Measurements from ENCODE around the gene RAVER1.
"Not testable (repeated sequence)": the region's sequence is repeated elsewhere in the genome, so short reads cannot be mapped to it uniquely, and the experiment has no call there.

The RAVER1 gene

DNA sequence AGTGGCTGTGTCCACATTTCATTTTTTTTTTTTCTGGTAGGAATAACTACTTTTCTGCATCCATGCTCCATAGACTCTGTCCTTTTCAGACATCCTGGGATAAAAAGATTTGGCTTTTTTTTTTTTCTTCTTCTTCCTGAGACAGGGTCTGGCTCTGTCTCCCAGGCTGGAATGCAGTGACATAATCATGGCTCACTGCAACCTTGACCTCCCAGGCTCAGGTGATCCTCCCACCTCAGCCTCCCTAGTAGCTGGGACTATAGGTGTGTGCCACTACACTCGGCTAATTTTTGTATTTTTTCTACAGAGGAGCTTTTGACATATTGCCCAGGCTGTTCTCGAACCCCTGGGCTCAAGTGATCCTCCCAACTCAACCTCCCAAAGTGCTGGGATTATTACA, 10.2 kb upstream of the RAVER1 start:
- no peak for DNase-seq

- DNase-seq: no peak
Measured at GRCh38 chr19:10339977-10340376, 6.6 kb upstream of the RAVER1 start.

GRCh38 chr19:10339380-10339960, 6.1 kb upstream of the RAVER1 start, which contains the start of gene ICAM3:
Gene ICAM3 (minus strand): TSS chr19:10339624. CDS start chr19:10339614, 10 bp downstream.
- peak; percentile 49 for DNase-seq

- DNase-seq: no peak
Measured at GRCh38 chr19:10338940-10339339, 5.6 kb upstream of the RAVER1 start.

DNA sequence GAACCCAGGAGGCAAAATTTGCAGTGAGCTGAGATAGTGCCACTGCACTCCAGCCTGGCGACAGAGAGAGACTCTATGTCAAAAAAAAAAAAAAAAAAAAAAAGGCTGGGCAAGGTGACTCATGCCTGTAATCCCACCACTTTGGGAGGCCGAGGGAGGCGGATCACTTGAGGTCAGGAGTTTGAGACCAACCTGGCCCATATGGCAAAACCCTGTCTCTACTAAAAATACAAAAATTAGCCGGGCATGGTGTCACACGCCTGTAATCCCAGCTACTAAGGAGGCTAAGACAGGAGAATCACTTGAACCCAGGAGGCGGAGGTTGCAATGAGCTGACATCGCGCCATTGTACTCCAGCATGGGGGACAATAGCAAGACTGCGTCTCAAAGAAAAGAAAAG, 3.4 kb upstream of the RAVER1 start:
- not testable (repeated sequence) for DNase-seq

- DNase-seq: no peak
Measured at GRCh38 chr19:10335352-10335985, 2.1 kb upstream of the RAVER1 start.

- DNase-seq: no peak
Measured at GRCh38 chr19:10334588-10335351, 1.4 kb upstream of the RAVER1 start.

DNA sequence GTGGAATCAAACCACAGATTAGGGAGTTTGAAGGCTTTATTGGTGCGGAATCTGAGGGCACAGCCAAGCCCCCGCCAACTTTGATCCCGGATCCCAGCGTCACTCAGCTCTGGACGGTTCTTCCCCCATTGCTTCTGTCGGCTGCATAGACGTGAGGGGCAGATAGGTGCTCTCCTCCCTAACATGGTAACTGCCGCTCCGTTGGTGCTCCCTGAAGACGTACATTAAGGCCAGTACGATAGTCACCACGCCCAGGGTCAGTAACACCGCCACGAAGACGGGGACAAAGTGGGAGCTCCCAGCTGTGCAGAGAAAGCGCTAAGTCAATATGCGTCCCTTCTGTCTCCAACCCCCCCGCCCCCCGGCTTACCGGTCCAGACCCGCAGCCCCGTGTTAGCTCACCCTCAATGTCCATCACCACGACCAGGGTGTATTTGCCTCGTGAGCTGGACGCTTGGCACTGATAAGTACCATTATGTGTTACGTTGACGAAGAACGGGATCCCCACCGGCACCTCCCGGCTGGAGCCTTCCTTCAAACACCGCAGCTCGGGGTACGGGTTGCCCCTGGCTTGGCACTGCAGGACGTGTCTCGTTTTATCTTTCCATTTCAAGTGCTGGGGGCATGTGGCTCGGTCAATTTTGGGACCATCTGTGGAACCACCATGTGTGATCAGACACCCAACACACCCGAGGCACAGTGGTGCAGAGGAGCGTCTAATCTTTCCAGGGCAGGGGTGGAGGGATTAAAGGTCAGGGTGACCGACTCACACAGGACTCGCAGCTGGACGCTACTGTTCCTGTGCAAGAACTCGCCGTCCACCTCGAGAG, 644 bp upstream of the RAVER1 start:
- no peak for DNase-seq

DNA sequence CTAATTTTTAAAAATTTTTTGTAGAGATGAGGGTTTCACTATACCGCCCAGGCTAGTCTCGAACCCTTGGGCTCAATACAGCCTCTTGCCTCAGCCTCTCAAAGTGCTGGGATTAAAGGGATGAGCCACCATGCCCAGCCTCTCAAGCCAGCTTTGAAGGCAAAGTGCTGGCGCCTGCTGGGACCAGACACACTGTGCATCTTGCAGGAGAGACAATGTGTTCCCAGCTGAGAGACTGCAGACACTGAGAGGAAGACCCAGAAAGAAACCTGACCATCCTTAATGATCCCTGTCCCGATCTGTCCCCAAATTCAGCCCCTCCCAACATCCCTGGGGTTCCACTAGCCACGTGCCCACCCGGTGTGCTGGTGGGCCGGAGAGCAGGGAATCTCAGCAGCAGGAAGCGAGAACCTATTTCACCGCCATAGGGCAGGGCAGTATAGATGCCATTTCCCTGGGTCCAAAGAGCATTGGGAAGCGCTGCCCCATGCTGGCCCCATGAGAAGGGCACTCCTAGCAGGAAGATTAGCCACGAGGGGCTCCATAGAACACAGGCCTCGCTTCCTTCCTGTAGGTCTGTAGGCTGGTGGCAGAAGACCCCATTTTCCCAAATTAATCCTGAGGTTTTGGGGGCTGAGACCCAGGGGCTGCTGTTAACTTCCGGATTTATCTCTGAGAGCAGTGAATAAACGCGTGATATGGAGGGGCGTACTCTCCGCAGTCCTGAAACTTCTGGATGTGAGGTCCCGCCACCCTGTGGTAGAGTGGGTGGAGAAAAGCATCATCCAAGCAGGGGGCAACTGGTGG, 968 bp downstream of the RAVER1 start:
- no peak for DNase-seq

DNA sequence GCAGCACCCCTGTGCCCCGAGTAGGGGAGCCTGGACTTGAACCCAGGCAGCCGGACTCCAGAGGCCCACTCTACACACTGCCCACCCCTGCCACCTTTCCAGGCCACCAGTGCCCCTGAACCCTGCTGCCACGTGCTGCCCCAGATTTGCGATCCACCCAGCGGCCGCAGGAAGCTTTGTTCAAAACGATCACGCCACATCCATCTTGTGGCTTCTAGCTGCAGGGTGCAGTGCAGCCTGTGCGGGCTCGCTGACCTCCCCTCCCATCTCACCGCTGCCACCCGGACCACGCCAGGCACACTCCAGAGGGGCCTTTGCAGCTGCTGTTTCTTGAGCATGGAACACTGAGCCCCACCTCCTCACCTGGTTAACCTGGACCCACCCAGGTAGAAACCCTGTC, 3.8 kb downstream of the RAVER1 start:
- DNase-seq: no peak

DNA sequence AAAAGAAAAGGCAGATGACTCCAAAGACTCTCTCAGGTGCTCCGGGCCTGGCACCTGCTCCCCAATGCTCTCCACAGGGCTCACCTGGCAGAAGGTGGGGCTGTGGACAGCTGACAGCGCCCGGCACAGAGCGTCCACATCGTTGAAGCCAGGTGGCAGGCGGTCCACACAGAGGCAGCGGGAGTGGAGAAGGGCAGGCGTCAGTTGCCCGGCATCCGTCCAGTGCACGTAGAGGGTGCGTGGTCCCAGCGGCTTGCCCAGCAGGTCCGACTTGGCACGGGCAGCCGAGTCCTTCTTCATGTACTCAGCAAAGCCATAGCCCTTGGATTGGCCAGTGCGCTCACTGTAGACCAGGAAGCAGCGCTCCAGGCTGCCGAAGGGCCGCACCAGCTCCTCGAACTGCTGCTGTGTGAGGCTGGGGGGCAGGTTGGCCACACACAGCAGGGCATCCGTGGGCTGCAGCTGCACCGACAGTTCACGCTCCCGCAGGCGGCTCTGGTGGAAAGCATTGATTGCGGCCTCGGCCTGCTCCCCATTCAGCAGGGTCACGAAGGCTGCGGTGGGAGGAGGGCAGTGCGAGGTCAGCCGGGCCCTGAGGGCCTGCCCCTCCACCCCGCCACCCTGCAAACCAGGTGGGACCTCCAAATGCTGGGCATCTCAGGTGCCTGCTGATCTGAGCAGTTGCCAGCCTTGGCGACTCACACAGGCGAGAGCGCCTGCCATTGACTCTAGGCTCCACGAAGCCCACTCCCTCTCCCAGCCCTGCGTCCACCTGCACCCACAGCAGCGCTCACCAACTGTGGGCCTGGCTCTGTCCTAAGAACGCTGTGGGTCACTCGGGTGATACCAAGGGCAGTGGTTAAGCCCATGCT, 4.5 kb downstream of the RAVER1 start:
- DNase-seq: no peak

- no peak for DNase-seq
Measured at GRCh38 chr19:10327793-10328192, 5.5 kb downstream of the RAVER1 start.

- no peak for DNase-seq
Measured at GRCh38 chr19:10325732-10326131, 7.6 kb downstream of the RAVER1 start.

DNA sequence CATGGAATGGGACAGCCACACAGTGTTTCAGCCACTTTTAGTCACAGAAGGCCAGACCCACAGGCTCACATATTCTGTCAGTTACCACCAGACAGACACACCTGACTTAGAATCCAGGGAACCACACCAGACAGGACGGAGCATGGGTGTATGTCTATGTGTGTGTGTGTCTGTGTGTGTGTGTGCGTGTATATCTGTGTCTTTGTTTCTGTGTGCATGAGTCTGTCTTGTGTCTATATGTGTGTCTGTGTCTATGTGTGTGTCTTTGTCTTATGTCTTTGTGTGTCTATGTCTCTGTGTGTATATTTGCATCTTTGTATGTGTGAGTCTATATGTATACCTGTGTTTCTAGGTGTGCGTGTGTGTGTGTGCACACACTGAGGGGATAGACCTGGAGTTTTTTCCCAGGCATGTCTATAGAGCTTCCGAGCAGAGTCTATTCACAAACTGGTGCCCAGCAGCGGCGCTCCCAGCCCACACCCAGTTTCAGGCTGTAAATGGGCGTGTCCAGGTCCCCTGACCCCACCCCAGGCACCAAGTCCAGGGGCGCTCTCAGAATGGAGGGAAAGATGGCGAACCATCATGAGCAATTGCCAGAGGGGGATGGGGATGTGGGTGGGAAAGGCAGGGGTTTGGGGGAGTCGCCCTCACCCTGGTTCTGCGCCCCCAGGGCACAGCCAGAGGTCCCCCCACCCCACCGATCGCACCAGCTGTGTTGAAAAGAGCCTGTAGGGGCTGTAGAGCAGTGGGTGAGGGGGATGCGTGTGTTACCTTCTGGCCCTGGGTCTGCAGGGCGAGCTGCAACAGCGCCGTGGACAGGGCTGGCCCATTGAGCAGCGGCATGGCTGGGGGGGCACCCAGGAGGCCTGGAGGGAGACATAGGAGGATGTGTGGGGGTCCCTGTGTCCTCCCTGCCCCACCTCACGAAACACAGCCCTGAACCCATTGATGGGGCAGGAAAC, 11.2 kb downstream of the RAVER1 start:
- no peak for DNase-seq

GRCh38 chr19:10321417-10321797, 11.9 kb downstream of the RAVER1 start:
- DNase-seq: no peak

DNA sequence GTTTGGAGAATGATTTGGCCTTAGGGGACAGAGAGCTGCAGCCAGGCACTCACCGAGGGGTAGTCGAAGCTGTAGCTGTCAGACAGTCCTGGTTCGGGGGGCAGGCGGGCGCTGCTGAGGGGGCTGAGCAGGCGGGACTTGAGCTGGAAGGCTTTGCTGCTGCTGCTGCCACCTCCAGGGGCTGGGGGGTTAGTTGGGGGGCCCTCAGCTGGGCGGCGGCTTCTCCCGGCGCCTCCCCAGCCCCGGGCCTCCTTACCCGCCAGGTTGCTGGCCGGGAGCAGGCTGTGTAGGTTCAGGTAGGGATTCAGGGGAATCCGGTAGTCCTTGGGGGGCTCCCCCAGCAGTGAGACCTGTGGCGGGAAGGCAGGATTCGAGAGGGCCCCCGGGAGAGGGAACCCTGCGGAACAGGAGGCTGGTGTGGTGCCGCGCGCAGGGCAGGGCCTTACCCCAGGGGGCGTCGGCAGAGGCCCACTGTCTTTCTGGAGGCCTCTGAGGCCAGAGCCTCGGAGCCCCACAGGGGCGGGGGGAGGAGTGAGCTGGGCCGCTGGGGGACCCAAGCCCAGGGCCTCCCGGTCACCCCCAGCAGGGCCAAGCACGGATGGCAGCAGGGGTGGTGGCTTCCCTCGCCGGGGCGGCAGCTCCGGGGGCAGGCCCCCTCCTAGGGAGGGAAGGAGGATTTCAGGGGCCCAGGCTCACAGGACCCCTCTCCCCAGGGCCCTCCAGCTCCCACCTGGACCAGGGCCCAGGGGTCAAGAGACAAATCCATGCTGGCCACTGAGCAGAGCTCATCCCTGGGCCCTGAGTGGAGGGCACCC, 12.5 kb downstream of the RAVER1 start:
- no peak for DNase-seq

- DNase-seq: no peak
Measured at GRCh38 chr19:10318807-10319682, 14.3 kb downstream of the RAVER1 start.

GRCh38 chr19:10317857-10318462, 15.4 kb downstream of the RAVER1 start:
- no peak for DNase-seq
